ENCODE data around the gene APMAP. TPM values are rescaled to one million over a fixed set of nuclear protein-coding genes. Genes with fewer than 3 reads are reported as not detected.

Gene APMAP
- total and polyA plus RNA-seq, 2 experiments from 2014 or later: 50.4 to 90.2 TPM

DNA sequence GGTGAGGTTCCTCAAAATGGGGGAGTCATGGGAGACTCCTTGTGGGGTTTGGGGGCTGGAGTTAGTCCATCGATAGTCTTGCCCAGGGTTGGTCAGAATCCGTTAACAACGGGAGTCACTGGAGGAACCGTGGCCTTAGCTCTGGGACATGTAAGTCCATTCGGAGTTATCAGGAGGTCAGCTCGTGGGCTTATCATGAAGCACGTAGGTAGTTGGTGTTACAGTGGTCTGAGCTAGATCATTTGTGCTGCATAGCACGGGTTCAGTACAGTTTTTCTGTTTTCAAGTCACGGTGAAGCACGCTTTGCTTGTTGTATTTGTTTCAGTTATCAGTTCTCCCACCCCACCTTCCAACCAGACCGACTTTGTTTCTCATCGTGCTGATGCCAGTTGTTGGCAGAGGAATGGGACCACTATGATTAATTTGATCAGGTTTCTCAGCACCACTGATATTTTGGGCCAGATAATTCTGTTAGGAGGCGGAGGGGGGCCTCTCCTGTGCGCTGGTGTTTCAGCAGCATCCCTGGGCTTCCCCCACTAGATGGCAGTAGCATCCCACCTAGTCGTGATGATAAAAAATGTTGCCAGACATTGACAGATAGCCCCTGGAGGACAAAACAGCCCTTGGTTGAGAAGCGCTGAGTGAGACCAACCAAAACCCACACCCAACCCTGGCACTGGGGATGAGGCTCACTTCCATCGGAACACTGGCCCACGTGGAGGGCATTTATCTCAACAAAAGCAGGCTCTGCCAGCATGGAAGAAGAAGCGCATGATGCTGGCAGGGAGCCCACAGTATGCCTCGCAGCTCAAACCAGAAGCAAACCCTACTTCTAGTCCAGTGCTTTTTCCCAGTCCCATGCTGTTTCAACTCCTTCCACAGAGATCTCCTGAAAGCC, 2.2 kb upstream of the APMAP start:
- peaks cover 8% of the 10 kb centered on the region for H3K4me1 ChIP-seq (ENCODE audit: low read depth)
- H3K4me3 ChIP-seq: no peak overlapping the region
- H3K36me3 ChIP-seq: no peaks in the 10 kb centered on the region
- H3K27me3 ChIP-seq: peaks cover 32% of the 10 kb centered on the region
- no peak overlapping the region for H3K27ac ChIP-seq
- TF ChIP-seq, protein P1, sequence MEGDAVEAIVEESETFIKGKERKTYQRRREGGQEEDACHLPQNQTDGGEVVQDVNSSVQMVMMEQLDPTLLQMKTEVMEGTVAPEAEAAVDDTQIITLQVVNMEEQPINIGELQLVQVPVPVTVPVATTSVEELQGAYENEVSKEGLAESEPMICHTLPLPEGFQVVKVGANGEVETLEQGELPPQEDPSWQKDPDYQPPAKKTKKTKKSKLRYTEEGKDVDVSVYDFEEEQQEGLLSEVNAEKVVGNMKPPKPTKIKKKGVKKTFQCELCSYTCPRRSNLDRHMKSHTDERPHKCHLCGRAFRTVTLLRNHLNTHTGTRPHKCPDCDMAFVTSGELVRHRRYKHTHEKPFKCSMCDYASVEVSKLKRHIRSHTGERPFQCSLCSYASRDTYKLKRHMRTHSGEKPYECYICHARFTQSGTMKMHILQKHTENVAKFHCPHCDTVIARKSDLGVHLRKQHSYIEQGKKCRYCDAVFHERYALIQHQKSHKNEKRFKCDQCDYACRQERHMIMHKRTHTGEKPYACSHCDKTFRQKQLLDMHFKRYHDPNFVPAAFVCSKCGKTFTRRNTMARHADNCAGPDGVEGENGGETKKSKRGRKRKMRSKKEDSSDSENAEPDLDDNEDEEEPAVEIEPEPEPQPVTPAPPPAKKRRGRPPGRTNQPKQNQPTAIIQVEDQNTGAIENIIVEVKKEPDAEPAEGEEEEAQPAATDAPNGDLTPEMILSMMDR (IDR thresholded peaks at IDR 0.05; ENCODE audit: low read depth, low read length): peak; percentile 92
- no peaks in the 10 kb centered on the region for H3K9me3 ChIP-seq (ENCODE audit: low read depth)
- peak; percentile 82 to 83 for DNase-seq (ENCODE audit: low read depth in 1 of 2, low spot score in 1 of 2)

DNA sequence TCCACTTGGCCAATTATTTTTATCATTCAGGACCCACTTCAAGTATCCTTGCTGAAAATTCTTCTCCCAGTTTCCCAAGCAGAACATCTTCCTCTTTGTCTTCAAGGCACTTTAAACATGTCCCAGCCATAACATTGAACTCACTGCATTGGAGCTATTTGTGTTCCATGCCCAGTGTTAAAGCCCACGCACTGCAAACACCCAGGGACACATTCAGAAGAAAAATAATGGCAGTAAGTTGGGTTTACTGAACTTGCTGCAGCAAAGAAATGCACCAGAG, 1.6 kb upstream of the APMAP start:
- peaks cover 8% of the 10 kb centered on the region for H3K4me1 ChIP-seq (ENCODE audit: low read depth)
- no peak for DNase-seq (ENCODE audit: low read depth in 1 of 2, low spot score in 1 of 2)
- no peaks in the 10 kb centered on the region for H3K36me3 ChIP-seq
- H3K27me3 ChIP-seq: peaks cover 27% of the 10 kb centered on the region
- TF ChIP-seq, protein P1 (IDR thresholded peaks at IDR 0.05; ENCODE audit: low read depth, low read length): no peak
- no peak overlapping the region for H3K27ac ChIP-seq
- no peak overlapping the region for H3K4me3 ChIP-seq
- no peaks in the 10 kb centered on the region for H3K9me3 ChIP-seq (ENCODE audit: low read depth)

DNA sequence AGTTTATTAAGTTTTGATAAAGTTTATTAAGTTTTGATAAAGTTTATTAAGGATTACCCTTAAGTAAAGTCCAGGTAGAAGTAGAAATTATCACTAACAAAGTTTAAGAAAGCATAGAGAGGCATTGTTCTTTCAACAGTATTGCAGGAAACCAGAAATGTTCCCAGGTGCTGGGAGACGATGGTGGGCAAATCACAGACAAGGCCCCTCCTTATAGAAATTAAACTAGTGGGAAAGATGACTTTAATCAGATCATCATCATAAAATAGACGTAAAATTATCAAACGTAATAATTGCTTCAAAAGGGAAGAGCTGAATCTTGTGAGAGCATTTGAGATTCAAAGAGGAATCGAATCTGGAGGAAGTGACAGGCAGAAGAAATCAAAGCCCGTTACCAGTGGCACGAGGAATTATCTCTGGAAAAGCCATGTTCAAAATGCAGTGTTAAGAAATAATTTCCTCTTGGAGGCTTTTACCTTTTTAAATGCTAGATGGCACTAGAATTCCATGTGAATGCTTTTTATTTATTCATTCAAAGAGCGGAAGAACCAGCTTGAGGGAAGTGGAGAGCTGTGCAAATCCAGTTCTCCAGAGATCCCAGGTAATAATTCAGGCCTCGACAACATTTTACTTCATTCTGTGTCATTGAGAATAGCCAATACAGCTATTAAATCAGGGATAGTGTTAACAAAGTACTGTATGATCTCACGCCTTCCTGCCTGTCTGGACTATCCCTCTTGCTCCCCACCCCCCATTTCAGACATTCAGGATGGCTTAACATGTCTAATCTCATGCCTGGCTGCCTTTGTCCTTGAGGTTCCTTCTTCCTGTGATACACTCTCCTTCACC, 1.0 kb upstream of the APMAP start:
- Histone ChIP-seq H3K27ac (peak overlapping the region; percentile 76), H3K4me3 (peak overlapping the region; percentile 57)
- TF ChIP-seq, protein P1 (IDR thresholded peaks at IDR 0.05; ENCODE audit: low read depth, low read length): peak; percentile 40

DNA sequence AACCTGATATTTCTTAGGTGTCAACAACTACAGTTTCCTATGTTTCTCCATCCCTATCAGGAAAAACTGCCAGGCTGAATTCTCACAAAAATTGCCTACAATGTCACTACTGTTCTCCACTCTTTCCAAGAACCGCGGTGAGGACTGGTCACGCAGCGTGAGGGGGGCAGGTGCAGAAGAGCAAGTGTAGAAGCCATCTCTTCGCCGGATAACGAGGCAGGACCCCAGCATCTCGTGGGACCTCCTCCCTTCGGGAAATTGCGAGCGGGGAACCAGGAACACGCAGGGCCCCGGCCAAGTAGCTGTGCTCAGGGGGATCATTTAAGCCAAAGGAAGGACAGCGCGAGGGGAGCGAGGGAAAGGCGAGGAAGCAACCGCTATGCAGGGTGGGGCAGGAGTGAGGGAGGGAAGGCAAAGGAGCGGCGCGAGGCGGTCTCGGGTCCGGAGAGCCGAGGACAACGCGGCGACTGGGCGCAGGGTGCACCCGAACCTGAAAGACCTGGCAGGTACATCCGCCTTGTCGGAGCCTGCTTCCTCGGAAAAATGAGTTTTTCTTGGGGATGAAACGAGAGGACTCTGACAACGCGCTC, 559 bp downstream of the APMAP start:
- TF ChIP-seq, protein P1 (IDR thresholded peaks at IDR 0.05; ENCODE audit: low read depth, low read length): no peak
- H3K4me3 ChIP-seq: peak overlapping the region; percentile 57
- H3K27me3 ChIP-seq: peaks cover 6% of the 10 kb centered on the region
- DNase-seq (ENCODE audit: low read depth in 1 of 2, low spot score in 1 of 2): peak; percentile 20 to 35
- H3K4me1 ChIP-seq (ENCODE audit: low read depth): peaks cover 8% of the 10 kb centered on the region
- peak overlapping the region; percentile 48 for H3K27ac ChIP-seq
- no peaks in the 10 kb centered on the region for H3K9me3 ChIP-seq (ENCODE audit: low read depth)
- no peaks in the 10 kb centered on the region for H3K36me3 ChIP-seq

More for the DNA sequence above, 1.0 kb upstream of the APMAP start:
- Histone ChIP-seq H3K9me3 (ENCODE audit: low read depth) (no peaks in the 10 kb centered on the region), H3K4me1 (ENCODE audit: low read depth) (peaks cover 8% of the 10 kb centered on the region), H3K36me3 (no peaks in the 10 kb centered on the region), H3K27me3 (peaks cover 21% of the 10 kb centered on the region)
- DNase-seq (ENCODE audit: low read depth in 1 of 2, low spot score in 1 of 2): peak in 1 of 2 donors; percentile 67

DNA sequence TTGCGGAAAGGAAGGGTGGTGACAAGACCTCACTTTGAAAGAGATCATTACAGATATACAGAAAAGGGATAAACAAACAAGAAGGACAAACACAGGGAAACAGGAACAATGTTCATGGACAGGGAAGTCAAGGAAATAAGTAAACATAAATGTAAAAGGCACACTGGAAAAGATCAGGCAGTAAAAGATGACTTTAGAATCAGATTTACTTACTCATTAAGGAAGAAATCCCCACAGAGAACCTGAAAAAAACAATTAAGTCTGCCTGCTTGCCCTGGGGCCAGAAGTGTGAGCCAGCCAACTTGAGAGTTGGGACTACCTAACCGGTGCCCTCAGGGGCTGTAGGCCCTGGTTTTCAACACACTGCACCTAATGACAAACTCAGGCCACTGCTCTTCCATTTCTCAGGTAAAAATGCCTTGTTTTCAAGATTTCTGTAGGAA, 1.7 kb downstream of the APMAP start:
- Histone ChIP-seq H3K9me3 (ENCODE audit: low read depth) (no peaks in the 10 kb centered on the region), H3K27ac (no peak overlapping the region), H3K27me3 (no peaks in the 10 kb centered on the region), H3K4me3 (no peak overlapping the region), H3K4me1 (ENCODE audit: low read depth) (peaks cover 8% of the 10 kb centered on the region), H3K36me3 (no peaks in the 10 kb centered on the region)
- TF ChIP-seq, protein P1 (IDR thresholded peaks at IDR 0.05; ENCODE audit: low read depth, low read length): no peak
- no peak for DNase-seq (ENCODE audit: low read depth in 1 of 2, low spot score in 1 of 2)
